ENCODE results near the gene C1orf74. TPM values are rescaled to one million over a fixed set of nuclear protein-coding genes. Genes with fewer than 3 reads are reported as not detected.

The C1orf74 gene
- polyA plus RNA-seq, 2 of the 4 experiments (the other 2 are of a cell fraction): 2.4 to 3.3 TPM

DNA sequence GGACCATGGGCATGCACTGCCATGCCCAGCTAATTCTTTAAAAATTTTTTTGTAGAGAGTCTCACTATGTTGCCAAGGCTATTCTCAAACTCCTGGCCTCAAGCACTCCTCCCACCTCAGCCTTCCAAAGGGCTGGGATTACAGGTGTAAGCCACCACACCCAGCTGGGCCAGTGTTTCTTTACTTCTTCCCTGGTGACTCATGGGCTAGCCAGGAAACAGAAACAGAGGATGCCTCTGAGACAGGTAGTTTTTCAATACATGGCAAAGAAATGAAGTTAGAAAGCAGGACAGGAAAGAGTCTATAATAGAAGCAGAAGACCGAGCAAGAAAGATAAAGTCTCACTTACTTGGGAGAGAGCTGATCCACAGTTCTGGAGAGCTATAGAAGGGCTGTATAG is 7.6 kb upstream of the C1orf74 start:
- Histone ChIP-seq H3K9me3 (no peaks in the 10 kb centered on the region; the same call in 2 of the 3 replicates), H3K4me2 (no peak overlapping the region), H3K4me1 (peaks cover 11% of the 10 kb centered on the region; the same call in 2 of the 3 replicates), H3K27ac (no peak overlapping the region), H3K4me3 (no peak overlapping the region)
- 24% methylated on average over 1 of the region's 1 CpG for WGBS (ENCODE audit: missing lambda C conversion rate)
- POLR2A ChIA-PET: no interaction called here
- ATAC-seq (no peak), DNase-seq (ENCODE audit: low read depth in 1 of 2, low spot score in 1 of 2) (no peak), FAIRE-seq (no peak)
- CTCF ChIA-PET: interaction anchor here (2.1 to 3.6 kb wide), 2 partner anchors 9 to 31 kb away, joined by 13 to 14 read pairs; no protein-coding TSS in a partner anchor
- TF ChIP-seq USF2 (IDR thresholded peaks at IDR 0.05) (no peak), HEYL (CRISPR knock-in tag; IDR thresholded peaks at IDR 0.05) (no peak), BCL3 (IDR thresholded peaks at IDR 0.05) (no peak), JUNB (IDR thresholded peaks at IDR 0.05) (no peak), RNF2 (IDR thresholded peaks at IDR 0.05; ENCODE audit: borderline replicate concordance, low read depth) (no peak), HOXB13 (CRISPR knock-in tag; IDR thresholded peaks at IDR 0.05; ENCODE audit: low read depth) (no peak), MAFK (IDR thresholded peaks at IDR 0.05; ENCODE audit: partially characterized antibody) (no peak)
- TF ChIP-seq, protein P1, sequence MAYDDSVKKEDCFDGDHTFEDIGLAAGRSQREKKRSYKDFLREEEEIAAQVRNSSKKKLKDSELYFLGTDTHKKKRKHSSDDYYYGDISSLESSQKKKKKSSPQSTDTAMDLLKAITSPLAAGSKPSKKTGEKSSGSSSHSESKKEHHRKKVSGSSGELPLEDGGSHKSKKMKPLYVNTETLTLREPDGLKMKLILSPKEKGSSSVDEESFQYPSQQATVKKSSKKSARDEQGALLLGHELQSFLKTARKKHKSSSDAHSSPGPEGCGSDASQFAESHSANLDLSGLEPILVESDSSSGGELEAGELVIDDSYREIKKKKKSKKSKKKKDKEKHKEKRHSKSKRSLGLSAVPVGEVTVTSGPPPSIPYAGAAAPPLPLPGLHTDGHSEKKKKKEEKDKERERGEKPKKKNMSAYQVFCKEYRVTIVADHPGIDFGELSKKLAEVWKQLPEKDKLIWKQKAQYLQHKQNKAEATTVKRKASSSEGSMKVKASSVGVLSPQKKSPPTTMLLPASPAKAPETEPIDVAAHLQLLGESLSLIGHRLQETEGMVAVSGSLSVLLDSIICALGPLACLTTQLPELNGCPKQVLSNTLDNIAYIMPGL (CRISPR knock-in tag; IDR thresholded peaks at IDR 0.05; ENCODE audit: borderline replicate concordance): no peak
- TF ChIP-seq, protein P2, sequence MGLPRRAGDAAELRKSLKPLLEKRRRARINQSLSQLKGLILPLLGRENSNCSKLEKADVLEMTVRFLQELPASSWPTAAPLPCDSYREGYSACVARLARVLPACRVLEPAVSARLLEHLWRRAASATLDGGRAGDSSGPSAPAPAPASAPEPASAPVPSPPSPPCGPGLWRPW (IDR thresholded peaks at IDR 0.05): no peak

DNA sequence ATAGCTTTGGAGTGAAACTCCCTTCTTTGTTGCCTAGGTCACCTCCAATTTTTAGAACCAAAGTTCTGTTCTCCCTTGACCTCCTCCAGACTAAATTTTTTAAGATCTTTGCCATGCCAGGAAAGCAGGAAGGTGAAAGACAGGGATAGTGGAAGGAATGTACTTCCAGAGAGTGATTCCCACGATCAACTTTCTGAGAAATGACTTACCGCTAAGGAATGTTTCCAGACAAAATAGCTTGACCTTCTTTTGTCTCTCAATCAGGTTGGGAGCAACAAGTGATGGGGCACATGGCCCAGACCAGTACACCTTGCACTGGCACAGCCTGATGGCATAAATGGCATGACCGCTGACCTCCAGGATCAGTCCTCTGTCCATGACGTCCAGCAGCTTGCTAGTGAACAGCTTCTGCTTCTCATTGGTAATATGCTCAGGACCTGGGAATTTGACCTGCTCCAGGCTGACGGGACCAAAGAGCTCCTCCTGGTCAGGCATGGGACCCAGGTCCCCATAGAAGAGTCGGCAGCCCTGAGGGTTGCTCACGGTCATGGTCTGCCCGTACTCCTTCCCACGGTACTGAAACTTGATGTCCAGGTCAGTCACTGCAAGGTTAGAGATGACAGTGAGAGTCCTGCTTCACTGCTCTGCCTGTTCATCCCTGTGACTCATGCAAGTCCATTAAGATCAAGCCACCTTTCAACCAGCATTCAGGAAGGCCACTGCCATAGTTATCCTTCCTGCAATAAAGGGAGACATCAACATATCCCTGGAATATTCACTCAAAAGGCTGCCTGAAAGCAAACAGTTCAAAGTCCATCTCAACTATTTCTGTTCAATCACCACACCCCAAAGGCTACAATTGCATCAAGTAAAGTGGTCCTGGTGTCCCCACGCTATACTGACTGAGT is 6.2 kb upstream of the C1orf74 start:
- peaks cover 11% of the 10 kb centered on the region; the same call in 2 of the 3 replicates for H3K4me1 ChIP-seq
- ChIA-PET CTCF (interaction anchor here (0.7 to 3.6 kb wide), 4 partner anchors 10 to 42 kb away, joined by 3 to 14 read pairs (median 8); no protein-coding TSS in a partner anchor), POLR2A (no interaction called here)
- ATAC-seq (peak in 1 of 2 experiments; percentile 53; a peak in 3 of 6 replicates), FAIRE-seq (no peak), DNase-seq (ENCODE audit: low read depth in 1 of 2, low spot score in 1 of 2) (peak in 1 of 2 experiments; percentile 33)
- no peak overlapping the region for H3K4me3 ChIP-seq
- H3K4me2 ChIP-seq: peak overlapping the region; percentile 45
- TF ChIP-seq CHD2 (IDR thresholded peaks at IDR 0.05; ENCODE audit: low read length, partially characterized antibody) (no peak), RFX5 (IDR thresholded peaks at IDR 0.05) (no peak), FOXS1 (CRISPR knock-in tag; IDR thresholded peaks at IDR 0.05) (no peak), GATA3 (IDR thresholded peaks at IDR 0.05; ENCODE audit: borderline replicate concordance) (no peak)
- H3K9me3 ChIP-seq: peaks cover 4% of the 10 kb centered on the region; the same call in 2 of the 3 replicates
- 48% methylated on average over 10 of the region's 10 CpGs for WGBS (ENCODE audit: missing lambda C conversion rate)
- no peak overlapping the region for H3K27ac ChIP-seq

DNA sequence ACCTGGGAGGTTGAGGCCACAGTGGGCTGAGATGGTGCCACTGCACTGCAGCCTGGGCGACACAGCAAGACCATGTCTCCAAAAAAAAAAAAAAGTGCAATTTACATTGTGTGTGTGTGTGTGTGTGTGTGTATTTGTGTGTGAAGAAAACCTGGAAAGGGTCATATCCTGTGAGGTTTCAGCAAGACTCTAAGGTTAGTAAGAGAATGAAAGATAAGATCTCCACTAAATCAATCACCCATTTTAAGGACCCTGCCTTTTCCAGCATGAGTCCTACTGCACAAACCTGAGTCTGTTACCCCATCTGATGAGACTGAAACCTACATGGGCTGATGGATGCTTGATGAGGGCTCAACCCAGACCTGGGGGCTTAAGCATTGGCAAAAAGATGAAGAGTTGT is 4.9 kb upstream of the C1orf74 start:
- 20% methylated on average over 1 of the region's 1 CpG for WGBS (ENCODE audit: missing lambda C conversion rate)
- ChIA-PET POLR2A (no interaction called here), CTCF (no interaction called here)
- Histone ChIP-seq H3K4me2 (no peak overlapping the region), H3K27ac (no peak overlapping the region), H3K4me3 (no peak overlapping the region), H3K9me3 (peaks cover 12% of the 10 kb centered on the region), H3K4me1 (peaks cover 11% of the 10 kb centered on the region; the same call in 2 of the 3 replicates)
- DNase-seq (ENCODE audit: low read depth in 1 of 2, low spot score in 1 of 2) (no peak), ATAC-seq (no peak), FAIRE-seq (no peak)
- TF ChIP-seq CHD4 (IDR thresholded peaks at IDR 0.05; ENCODE audit: borderline replicate concordance) (no peak), BCL3 (IDR thresholded peaks at IDR 0.05) (no peak), NPAS2 (CRISPR knock-in tag; IDR thresholded peaks at IDR 0.05; ENCODE audit: borderline replicate concordance) (no peak), MYC (IDR thresholded peaks at IDR 0.05; ENCODE audit: borderline replicate concordance, low read length) (no peak), PBX3 (IDR thresholded peaks at IDR 0.05) (no peak), CHD2 (IDR thresholded peaks at IDR 0.05; ENCODE audit: low read length, partially characterized antibody) (no peak), FOSB (CRISPR knock-in tag; IDR thresholded peaks at IDR 0.05) (no peak)
